ENCODE results near the gene TRPM2. TPM values are rescaled to one million over a fixed set of nuclear protein-coding genes. Genes with fewer than 3 reads are reported as not detected.

Gene TRPM2
- total RNA-seq, 1 experiment from 2014 or later: not detected

GRCh38 chr21:44456915-44457736 lies 103.7 kb downstream of the TRPM2 start:
- DNase-seq (ENCODE audit: low read depth): no peak
- in situ Hi-C loops (cut with HindIII; ENCODE audit: low pct_unique_long_range_greater_than_20kb, low sequenced_read_pairs): no loop called here

GRCh38 chr21:44458971-44459711 lies 105.7 kb downstream of the TRPM2 start:
- DNase-seq (ENCODE audit: low read depth): no peak
- in situ Hi-C loops (cut with HindIII; ENCODE audit: low pct_unique_long_range_greater_than_20kb, low sequenced_read_pairs): no loop called here

- in situ Hi-C loops (cut with HindIII; ENCODE audit: low pct_unique_long_range_greater_than_20kb, low sequenced_read_pairs): no loop called here
These were observed 106.5 kb downstream of the TRPM2 start for GRCh38 chr21:44459712-44460440.

GRCh38 chr21:44460441-44460755 lies 107.0 kb downstream of the TRPM2 start:
- no peak for DNase-seq (ENCODE audit: low read depth)
- in situ Hi-C loops (cut with HindIII; ENCODE audit: low pct_unique_long_range_greater_than_20kb, low sequenced_read_pairs): no loop called here

More at GRCh38 chr21:44459712-44460440, 106.5 kb downstream of the TRPM2 start:
- no peak for DNase-seq (ENCODE audit: low read depth)

GRCh38 chr21:44461005-44461404 lies 107.6 kb downstream of the TRPM2 start:
- in situ Hi-C loops (cut with HindIII; ENCODE audit: low pct_unique_long_range_greater_than_20kb, low sequenced_read_pairs): no loop called here

GRCh38 chr21:44461464-44462001 lies 108.1 kb downstream of the TRPM2 start:
- in situ Hi-C loops (cut with HindIII; ENCODE audit: low pct_unique_long_range_greater_than_20kb, low sequenced_read_pairs): no loop called here
- no peak for DNase-seq (ENCODE audit: low read depth)

More at GRCh38 chr21:44461005-44461404, 107.6 kb downstream of the TRPM2 start:
- no peak for DNase-seq (ENCODE audit: low read depth)

- in situ Hi-C loops (cut with HindIII; ENCODE audit: low pct_unique_long_range_greater_than_20kb, low sequenced_read_pairs): no loop called here
These were observed 108.8 kb downstream of the TRPM2 start for GRCh38 chr21:44462086-44462833.

GRCh38 chr21:44462834-44463200 lies 109.4 kb downstream of the TRPM2 start:
- DNase-seq (ENCODE audit: low read depth): no peak
- in situ Hi-C loops (cut with HindIII; ENCODE audit: low pct_unique_long_range_greater_than_20kb, low sequenced_read_pairs): no loop called here

More at GRCh38 chr21:44462086-44462833, 108.8 kb downstream of the TRPM2 start:
- no peak for DNase-seq (ENCODE audit: low read depth)

- no peak for DNase-seq (ENCODE audit: low read depth)
- in situ Hi-C loops (cut with HindIII; ENCODE audit: low pct_unique_long_range_greater_than_20kb, low sequenced_read_pairs): no loop called here
These were observed 110.3 kb downstream of the TRPM2 start for GRCh38 chr21:44463724-44464123.

- in situ Hi-C loops (cut with HindIII; ENCODE audit: low pct_unique_long_range_greater_than_20kb, low sequenced_read_pairs): no loop called here
These were observed 110.9 kb downstream of the TRPM2 start for GRCh38 chr21:44464351-44464750.

GRCh38 chr21:44466351-44466954 lies 113.0 kb downstream of the TRPM2 start:
- no peak for DNase-seq (ENCODE audit: low read depth)
- in situ Hi-C loops (cut with HindIII; ENCODE audit: low pct_unique_long_range_greater_than_20kb, low sequenced_read_pairs): no loop called here

More at GRCh38 chr21:44464351-44464750, 110.9 kb downstream of the TRPM2 start:
- no peak for DNase-seq (ENCODE audit: low read depth)

GRCh38 chr21:44466996-44467858 lies 113.8 kb downstream of the TRPM2 start:
- DNase-seq (ENCODE audit: low read depth): no peak
- in situ Hi-C loops (cut with HindIII; ENCODE audit: low pct_unique_long_range_greater_than_20kb, low sequenced_read_pairs): no loop called here

GRCh38 chr21:44467859-44468195 lies 114.4 kb downstream of the TRPM2 start:
- no peak for DNase-seq (ENCODE audit: low read depth)
- in situ Hi-C loops (cut with HindIII; ENCODE audit: low pct_unique_long_range_greater_than_20kb, low sequenced_read_pairs): no loop called here

GRCh38 chr21:44471341-44471740 lies 117.9 kb downstream of the TRPM2 start:
- no peak for DNase-seq (ENCODE audit: low read depth)
- in situ Hi-C loops (cut with HindIII; ENCODE audit: low pct_unique_long_range_greater_than_20kb, low sequenced_read_pairs): no loop called here

GRCh38 chr21:44471996-44472395 lies 118.6 kb downstream of the TRPM2 start:
- no peak for DNase-seq (ENCODE audit: low read depth)
- in situ Hi-C loops (cut with HindIII; ENCODE audit: low pct_unique_long_range_greater_than_20kb, low sequenced_read_pairs): no loop called here

- in situ Hi-C loops (cut with HindIII; ENCODE audit: low pct_unique_long_range_greater_than_20kb, low sequenced_read_pairs): no loop called here
- DNase-seq (ENCODE audit: low read depth): no peak
These were observed 120.6 kb downstream of the TRPM2 start for GRCh38 chr21:44473915-44474555.
